Cortex of kidney (tissue), 1 donor: ENCODE results near the gene CDH13.

Source experiments
- DNase-seq: peaks from one replicate; lab custom pipeline; 2025; lab: John Stamatoyannopoulos, UW

The CDH13 gene

GRCh38 chr16:82626791-82627261 lies at the start of gene CDH13:
TSS of gene CDH13 (plus strand) at chr16:82626969.
- no peak for DNase-seq

DNA sequence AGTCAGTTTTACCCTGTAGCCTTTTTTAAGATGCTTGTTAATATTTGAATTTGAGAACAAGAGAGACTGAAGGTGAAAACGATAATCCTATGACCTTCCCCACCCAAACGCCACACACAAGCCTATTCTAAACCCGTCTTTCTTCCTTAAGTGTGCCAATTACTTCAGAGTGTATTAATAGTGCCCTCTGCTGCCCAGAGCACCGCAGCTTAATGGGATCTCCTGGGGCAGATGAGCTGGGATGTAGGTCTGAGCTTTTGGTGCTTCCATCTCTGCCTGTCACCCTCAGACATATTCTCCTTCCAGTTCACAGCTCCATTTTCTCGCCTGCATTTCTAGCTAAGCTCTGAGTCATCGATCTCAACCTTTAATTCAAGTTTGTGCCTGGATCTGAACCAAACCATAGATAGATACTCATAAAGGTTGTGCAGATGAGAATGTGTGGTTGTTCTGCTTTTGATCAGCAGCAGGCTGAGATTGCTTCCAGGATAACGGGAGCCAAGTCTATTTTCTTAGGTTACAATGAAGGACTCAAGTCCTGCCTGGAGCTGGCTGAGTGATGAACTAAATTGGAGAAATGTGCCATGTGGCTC lies 46.4 kb upstream of the CDH13 start:
- DNase-seq = no peak

GRCh38 chr16:82582975-82583374 lies 43.8 kb upstream of the CDH13 start:
- no peak for DNase-seq

DNA sequence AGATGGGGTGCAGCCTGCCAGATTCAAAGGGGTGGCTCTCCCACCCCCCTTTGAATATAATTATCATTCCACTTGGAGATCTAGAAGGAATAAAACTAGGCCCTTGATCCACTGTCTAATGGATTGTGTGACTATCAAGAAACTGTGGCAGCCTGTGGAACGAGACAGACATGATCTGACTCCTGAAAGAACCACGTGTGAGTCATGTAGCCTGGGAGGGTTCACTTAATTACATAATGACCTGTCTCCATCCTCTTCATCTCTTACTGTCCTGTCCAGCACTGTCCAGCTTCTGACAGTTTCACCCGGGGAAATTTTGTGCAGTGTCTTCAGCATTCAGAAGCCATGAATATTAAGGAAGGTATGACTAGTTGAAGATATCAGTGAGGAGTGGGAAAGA lies 43.3 kb upstream of the CDH13 start:
- no peak for DNase-seq

GRCh38 chr16:82584553-82585152 lies 42.1 kb upstream of the CDH13 start:
- no peak for DNase-seq

- no peak for DNase-seq
Observed at GRCh38 chr16:82585675-82586074, 41.1 kb upstream of the CDH13 start.

DNA sequence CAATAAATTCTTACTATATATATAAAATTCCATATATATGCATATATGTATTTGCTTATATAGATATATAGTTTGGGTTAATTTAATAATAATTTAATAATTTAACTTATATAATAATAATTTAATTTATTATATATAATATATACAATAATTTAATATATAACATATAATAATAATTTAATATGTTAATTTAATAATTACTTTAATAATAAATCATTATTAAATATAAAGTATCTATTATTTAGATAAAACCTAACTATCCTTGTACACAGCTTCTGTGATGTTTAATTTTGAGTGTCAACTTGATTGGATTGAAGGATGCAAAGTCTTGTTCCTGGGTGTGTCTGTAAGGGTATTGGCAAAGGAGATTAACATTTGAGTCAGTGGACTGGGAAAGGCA lies 40.6 kb upstream of the CDH13 start:
- DNase-seq = no peak

DNA sequence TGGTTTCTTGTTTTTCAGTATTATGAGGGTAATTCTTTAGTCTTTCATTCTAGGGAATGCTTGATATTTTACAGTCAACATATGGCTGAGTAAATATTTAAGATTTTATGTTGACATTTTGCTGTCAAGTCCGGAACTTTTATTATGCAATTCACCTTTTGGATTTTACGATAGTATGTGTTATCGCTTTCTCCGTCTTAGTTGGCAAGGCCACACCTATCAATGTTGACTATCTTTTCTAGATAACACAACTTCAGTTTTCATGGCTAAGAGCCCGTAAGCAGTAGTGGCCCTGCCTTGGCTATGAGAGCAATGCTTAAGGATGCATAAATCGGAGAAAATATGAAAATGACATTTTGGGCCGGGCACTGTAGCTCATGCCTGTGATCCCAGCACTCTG lies 39.5 kb upstream of the CDH13 start:
- no peak for DNase-seq

DNA sequence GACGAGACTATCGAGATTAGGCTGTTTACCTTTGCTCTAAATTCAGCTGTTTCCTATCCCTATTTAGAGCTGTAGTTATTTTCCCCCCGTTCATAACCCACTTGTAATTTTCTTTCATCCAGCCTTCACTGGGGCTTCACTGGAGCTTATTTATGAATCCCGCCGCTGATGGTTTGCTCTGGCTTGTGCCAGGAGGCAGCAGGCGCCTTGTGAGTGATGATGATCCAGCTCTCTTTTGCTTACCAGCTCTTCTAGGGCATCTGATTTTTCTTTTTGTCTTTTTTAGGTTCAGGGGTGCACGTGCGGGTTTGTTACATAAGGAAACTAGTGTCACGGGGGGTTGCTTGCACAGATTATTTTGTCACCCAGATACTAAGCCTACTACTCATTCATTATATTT lies 37.4 kb upstream of the CDH13 start:
- DNase-seq = no peak

GRCh38 chr16:82594114-82594513 lies 32.7 kb upstream of the CDH13 start:
- DNase-seq = no peak

DNA sequence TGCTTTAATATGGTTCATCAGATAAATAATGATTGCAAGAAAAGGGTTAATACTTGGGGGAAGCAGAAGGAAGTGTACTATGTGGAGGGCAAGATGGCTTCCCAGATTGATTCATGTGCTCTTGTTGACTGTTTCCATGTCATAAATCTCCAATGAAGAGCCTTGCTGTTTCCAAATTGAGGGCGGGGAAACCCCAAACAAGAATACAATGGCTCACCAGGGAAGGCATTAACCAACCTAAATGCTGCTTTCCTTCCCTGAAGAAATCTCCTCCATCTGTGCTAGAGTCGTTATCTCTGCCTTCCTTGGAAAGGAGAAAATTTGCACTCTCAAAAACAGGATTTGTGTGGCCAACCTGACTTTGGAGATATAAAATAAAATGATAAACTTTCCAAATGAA lies 28.0 kb upstream of the CDH13 start:
- no peak for DNase-seq

DNA sequence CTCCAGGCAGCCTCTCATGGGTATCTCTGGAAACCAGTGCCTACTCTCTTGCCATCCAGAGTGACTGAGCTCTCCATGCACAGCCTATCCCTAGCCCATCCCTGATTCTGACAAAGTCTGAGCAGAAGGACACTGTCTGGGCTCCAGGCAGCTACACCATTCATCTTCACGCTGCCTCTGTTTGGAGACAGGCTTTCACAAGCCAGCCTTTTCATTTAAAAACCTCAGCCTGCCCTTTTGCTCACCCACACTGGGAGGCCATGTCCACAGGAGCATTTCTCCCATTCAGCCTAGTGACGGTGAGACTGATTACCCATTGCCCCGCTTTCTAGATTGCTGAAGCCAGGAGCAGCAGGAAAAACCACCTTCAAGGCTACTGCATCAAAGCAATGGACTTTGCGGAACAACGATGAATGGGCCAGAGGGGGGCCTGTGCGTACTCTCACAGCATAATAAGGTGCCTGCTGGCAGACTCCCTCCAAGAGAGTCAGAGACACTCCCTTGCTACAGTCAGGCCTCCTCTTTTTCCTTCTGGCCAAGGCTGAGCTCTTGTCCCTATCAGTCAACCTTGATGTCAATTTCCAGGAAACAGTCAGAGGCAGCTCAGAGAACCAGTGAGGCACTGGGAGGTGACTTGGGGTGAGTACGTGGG lies 24.7 kb upstream of the CDH13 start:
- no peak for DNase-seq

DNA sequence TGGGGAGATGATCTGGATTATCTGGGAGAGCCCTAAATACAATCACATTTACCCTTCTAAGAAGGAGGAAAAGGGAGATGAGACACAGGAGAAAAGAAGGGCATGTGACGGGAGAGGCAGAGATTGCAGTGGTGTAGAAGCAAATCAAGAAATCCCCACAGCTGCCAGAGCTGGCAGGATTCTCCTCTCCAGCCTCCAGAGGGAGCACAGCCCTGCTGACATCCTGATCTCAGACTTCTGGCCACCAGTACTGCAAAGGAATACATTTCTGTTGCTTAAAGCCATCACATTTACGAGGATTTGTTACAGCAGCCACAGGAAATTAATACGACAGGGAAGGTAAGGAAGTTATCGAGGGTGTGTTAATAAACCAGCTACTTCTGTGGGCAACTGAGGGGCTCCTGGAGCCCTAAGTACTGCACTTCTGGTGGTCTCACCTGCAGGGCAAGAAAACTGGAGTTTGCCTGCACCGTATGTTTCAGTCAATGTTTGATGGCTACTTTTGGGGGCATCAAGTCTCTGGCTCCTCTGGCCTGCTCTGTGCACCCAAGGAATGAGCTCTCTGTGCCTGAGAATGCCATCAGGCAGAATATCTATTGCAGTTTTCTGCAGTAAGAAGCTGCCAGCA lies 22.9 kb upstream of the CDH13 start:
- DNase-seq = no peak

- DNase-seq = no peak
Observed at GRCh38 chr16:82605076-82605475, 21.7 kb upstream of the CDH13 start.

GRCh38 chr16:82605863-82606620 lies 20.7 kb upstream of the CDH13 start:
- DNase-seq = no peak

DNA sequence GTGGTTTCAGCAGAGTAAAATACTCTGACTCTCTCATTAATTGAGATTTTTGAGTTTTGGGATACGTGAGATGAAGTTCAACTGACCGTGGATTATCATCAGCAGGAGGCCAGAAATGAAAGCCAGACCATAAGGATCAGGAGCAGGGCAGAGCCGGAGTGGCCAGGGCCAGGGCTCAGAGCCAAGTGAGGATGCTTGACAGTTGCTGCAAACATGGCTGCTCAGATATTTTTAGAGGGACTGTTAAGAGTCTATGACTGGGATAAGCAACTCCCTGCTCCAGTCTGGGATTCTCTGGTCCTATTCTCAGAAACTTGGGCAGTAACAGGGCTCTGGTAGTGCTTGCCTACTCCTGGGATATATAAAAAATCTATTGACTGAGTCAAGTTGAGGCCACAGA lies 17.6 kb upstream of the CDH13 start:
- no peak for DNase-seq

GRCh38 chr16:82612263-82612662 lies 14.5 kb upstream of the CDH13 start:
- no peak for DNase-seq

GRCh38 chr16:82616356-82616755 lies 10.4 kb upstream of the CDH13 start:
- no peak for DNase-seq

DNA sequence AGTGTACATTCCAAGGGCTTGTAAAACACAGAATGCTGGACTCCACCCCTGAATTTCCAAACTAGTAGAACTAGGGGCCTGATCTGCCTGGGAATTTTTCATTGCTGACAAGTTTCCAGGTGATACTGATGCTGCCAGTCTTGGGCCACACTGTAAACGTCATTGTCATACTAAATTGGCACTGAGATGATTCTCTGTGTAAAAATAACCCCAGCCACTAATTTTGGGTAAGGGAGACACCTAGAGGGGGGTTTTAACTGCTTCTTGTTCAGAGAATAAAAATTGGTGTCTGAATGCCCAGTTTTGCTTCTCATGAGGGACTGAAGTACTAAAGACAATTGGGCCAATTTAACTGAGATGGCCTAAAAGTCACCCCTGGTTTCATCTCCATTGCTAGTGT lies 5.0 kb upstream of the CDH13 start:
- DNase-seq = no peak

- no peak for DNase-seq
Observed at GRCh38 chr16:82623241-82623640, 3.5 kb upstream of the CDH13 start.

DNA sequence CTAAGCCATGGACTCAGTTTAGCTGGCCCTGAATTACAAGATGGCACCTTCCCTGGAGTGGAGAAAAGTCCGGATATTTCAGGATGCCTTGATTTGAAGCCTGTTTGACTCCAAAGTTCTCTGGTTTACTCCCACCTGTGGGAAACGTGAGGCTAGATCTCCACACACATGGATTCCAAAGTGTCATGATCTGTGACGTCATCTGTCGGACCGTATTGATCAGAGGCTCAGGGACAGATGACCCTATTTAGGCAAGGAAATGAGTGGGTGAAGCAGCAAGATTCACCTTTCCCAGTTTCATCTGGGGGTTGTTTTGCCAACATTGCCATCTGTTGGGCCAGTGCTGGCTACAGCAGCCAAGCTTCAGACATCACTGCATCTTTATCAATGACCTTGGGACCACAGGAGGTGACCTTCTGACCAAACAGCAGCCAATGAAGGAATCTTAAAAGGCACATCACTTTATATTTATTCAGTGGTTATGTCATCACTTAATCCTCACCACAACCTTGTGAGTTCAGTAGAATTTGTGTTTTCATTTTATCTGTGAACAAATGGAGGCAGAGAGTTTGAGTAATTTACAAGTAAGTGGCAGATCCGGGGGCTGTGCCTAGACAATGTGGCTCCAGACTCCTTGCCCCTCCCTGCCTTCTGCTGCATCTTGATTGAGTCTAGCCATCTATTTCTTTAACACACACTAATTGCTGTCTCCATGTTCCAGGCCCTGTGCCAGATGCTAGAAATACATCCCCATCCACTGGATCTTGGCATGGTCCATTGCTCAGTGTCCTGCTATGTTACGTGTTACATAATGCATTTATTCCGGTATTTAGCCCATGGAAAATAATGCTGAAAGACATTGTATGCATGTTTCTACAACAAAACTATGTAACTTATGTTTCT lies 1.5 kb upstream of the CDH13 start:
- DNase-seq = no peak

DNA sequence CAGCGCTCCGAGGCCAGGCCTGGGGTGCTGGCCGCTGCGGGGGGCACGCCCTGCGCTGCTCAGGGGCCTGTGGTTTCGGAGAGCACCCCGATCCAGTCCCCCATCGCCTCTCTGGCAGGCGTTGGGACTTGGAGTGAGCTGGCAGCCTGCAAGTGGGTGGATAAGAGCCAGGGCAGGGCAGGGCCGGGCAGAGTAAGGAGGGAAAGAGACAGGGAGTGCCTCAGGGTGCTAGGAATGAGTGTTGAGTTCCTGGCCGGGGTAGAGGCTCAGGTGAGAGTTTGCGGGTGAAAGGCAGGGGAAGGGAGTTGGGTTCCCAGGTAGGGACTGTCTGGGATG lies 1.3 kb downstream of the CDH13 start:
- no peak for DNase-seq
